ENCODE results near the gene REPS2.

DNA sequence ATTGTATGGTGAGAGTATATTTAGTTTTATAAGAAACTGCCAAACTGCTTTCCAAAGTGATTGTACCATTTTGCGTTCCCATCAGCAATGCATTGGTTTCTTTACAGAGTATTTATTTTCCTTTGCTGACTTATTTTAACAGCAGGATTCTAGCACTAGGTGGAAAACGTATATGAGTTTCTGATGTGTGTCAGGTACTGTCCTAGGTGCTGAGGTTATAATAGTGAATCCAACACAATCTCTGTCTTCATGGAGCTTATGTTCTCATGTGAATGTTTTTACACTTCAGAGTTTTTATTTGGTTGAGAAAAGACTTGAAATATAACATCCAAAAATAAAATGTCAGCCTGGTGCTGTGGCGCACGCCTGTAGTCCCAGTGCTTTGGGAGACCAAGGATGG lies 4.0 kb downstream of the REPS2 start:
- TF ChIP-seq SP1 (IDR thresholded peaks at IDR 0.05) (no peak), PKNOX1 (IDR thresholded peaks at IDR 0.05) (no peak), TARDBP (IDR thresholded peaks at IDR 0.05) (no peak), ELF4 (IDR thresholded peaks at IDR 0.05) (no peak)
